ENCODE results near the gene MPZL1. TPM values are rescaled to one million over a fixed set of nuclear protein-coding genes. Genes with fewer than 3 reads are reported as not detected.

Gene MPZL1
- total and polyA plus RNA-seq, 2 of the 13 experiments (the other 11 are each of a cell fraction or from before 2014, with no cell fraction given), result 38.0 to 68.7 TPM

DNA sequence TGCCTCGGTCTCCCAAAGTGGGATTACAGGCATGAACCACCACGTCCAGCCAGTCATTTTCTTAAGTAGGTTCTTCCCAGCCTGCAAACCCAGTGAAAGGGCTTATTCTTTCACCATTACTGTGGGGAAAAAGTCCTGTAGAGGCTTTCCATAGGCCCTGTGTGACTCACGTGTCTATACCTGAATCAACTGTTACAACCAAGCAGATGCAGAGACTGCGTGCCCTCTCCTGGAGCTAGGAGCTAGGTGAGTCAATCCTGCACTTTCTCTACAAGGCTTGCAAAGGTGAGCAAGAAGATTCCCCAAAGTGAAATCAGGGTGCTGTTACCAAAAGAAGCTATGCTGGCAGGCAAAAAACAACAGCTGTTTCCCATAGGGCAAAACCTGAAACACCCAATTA lies 13.8 kb upstream of the MPZL1 start:
- H3K27ac ChIP-seq (ENCODE audit: extremely low read length, insufficient read depth, low read length), result no peak overlapping the region
- CTCF ChIA-PET (ENCODE audit: low intra/inter-chr PET ratio, low total read pairs), result no interaction called here
- intact Hi-C loops (cut with micrococcal nuclease; ENCODE audit: unreplicated experiment), result loop anchor here (10.0 kb wide), 1 partner anchor 623 kb away; no protein-coding TSS in a partner anchor
- POLR2A ChIA-PET, result no interaction called here
- DNase-seq (ENCODE audit: low spot score) (no peak), ATAC-seq (no peak; the same call in 2 of the 3 replicates), FAIRE-seq (no peak)
- no peak for TF ChIP-seq CEBPB (IDR thresholded peaks at IDR 0.05; ENCODE audit: borderline replicate concordance, low read depth, low read length)
- TF ChIP-seq ZNF546 (CRISPR knock-in tag; conservative IDR thresholded peaks at IDR 0.05), result no peak
- no peak for TF ChIP-seq FOXJ3 (CRISPR knock-in tag; IDR thresholded peaks at IDR 0.05; ENCODE audit: borderline replicate concordance)
- TF ChIP-seq, protein P1, sequence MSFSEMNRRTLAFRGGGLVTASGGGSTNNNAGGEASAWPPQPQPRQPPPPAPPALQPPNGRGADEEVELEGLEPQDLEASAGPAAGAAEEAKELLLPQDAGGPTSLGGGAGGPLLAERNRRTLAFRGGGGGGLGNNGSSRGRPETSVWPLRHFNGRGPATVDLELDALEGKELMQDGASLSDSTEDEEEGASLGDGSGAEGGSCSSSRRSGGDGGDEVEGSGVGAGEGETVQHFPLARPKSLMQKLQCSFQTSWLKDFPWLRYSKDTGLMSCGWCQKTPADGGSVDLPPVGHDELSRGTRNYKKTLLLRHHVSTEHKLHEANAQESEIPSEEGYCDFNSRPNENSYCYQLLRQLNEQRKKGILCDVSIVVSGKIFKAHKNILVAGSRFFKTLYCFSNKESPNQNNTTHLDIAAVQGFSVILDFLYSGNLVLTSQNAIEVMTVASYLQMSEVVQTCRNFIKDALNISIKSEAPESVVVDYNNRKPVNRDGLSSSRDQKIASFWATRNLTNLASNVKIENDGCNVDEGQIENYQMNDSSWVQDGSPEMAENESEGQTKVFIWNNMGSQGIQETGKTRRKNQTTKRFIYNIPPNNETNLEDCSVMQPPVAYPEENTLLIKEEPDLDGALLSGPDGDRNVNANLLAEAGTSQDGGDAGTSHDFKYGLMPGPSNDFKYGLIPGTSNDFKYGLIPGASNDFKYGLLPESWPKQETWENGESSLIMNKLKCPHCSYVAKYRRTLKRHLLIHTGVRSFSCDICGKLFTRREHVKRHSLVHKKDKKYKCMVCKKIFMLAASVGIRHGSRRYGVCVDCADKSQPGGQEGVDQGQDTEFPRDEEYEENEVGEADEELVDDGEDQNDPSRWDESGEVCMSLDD (CRISPR knock-in tag; IDR thresholded peaks at IDR 0.05; ENCODE audit: borderline replicate concordance), result no peak
- TF ChIP-seq ZNF430 (CRISPR knock-in tag; IDR thresholded peaks at IDR 0.05), result no peak
- no peak for TF ChIP-seq ASH2L (IDR thresholded peaks at IDR 0.05; ENCODE audit: insufficient read length, low read depth, low read length)
- no peak for TF ChIP-seq ZNF563 (CRISPR knock-in tag; IDR thresholded peaks at IDR 0.05)
- TF ChIP-seq, protein P2, sequence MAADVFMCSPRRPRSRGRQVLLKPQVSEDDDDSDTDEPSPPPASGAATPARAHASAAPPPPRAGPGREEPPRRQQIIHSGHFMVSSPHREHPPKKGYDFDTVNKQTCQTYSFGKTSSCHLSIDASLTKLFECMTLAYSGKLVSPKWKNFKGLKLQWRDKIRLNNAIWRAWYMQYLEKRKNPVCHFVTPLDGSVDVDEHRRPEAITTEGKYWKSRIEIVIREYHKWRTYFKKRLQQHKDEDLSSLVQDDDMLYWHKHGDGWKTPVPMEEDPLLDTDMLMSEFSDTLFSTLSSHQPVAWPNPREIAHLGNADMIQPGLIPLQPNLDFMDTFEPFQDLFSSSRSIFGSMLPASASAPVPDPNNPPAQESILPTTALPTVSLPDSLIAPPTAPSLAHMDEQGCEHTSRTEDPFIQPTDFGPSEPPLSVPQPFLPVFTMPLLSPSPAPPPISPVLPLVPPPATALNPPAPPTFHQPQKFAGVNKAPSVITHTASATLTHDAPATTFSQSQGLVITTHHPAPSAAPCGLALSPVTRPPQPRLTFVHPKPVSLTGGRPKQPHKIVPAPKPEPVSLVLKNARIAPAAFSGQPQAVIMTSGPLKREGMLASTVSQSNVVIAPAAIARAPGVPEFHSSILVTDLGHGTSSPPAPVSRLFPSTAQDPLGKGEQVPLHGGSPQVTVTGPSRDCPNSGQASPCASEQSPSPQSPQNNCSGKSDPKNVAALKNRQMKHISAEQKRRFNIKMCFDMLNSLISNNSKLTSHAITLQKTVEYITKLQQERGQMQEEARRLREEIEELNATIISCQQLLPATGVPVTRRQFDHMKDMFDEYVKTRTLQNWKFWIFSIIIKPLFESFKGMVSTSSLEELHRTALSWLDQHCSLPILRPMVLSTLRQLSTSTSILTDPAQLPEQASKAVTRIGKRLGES (CRISPR knock-in tag; IDR thresholded peaks at IDR 0.05; ENCODE audit: borderline replicate concordance), result no peak
- no peak for TF ChIP-seq NFE2L1 (CRISPR knock-in tag; IDR thresholded peaks at IDR 0.05; ENCODE audit: borderline replicate concordance)
- no peak for TF ChIP-seq ZNF431 (CRISPR knock-in tag; IDR thresholded peaks at IDR 0.05; ENCODE audit: borderline replicate concordance, low read depth)
- TF ChIP-seq, protein P3, sequence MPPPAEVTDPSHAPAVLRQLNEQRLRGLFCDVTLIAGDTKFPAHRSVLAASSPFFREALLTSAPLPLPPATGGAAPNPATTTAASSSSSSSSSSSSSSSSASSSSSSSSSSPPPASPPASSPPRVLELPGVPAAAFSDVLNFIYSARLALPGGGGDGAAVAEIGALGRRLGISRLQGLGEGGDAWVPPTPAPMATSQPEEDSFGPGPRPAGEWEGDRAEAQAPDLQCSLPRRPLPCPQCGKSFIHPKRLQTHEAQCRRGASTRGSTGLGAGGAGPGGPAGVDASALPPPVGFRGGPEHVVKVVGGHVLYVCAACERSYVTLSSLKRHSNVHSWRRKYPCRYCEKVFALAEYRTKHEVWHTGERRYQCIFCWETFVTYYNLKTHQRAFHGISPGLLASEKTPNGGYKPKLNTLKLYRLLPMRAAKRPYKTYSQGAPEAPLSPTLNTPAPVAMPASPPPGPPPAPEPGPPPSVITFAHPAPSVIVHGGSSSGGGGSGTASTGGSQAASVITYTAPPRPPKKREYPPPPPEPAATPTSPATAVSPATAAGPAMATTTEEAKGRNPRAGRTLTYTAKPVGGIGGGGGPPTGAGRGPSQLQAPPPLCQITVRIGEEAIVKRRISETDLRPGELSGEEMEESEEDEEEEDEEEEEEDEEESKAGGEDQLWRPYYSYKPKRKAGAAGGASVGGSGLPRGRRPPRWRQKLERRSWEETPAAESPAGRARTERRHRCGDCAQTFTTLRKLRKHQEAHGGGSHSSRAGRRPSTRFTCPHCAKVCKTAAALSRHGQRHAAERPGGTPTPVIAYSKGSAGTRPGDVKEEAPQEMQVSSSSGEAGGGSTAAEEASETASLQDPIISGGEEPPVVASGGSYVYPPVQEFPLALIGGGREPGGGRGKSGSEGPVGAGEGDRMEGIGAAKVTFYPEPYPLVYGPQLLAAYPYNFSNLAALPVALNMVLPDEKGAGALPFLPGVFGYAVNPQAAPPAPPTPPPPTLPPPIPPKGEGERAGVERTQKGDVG (CRISPR knock-in tag; IDR thresholded peaks at IDR 0.05; ENCODE audit: borderline replicate concordance), result no peak
- TF ChIP-seq PAX8 (CRISPR knock-in tag; IDR thresholded peaks at IDR 0.05; ENCODE audit: borderline replicate concordance), result no peak
- no peak for TF ChIP-seq GATAD1 (CRISPR knock-in tag; IDR thresholded peaks at IDR 0.05)
- no peak for TF ChIP-seq AHR (CRISPR knock-in tag; IDR thresholded peaks at IDR 0.05)
- TF ChIP-seq ZNF569 (CRISPR knock-in tag; IDR thresholded peaks at IDR 0.05; ENCODE audit: borderline replicate concordance), result no peak
- no peak for TF ChIP-seq STAG1 (CRISPR knock-in tag; IDR thresholded peaks at IDR 0.05)
- no peak overlapping the region for H3K4me3 ChIP-seq (replicated peaks in 1 of 3; ENCODE audit: insufficient read depth in 1 of 3, low read depth in 2 of 3, low read length in 3 of 3)
- no peaks in the 10 kb centered on the region for H3K9me3 ChIP-seq (ENCODE audit: low read length)
- in situ Hi-C loops (cut with HindIII; ENCODE audit: extremely low pct_ligation_motif_present, low pct_unique_long_range_greater_than_20kb), result no loop called here
- H3K4me1 ChIP-seq (ENCODE audit: insufficient read depth, low read length), result peaks cover 14% of the 10 kb centered on the region
- H3K79me2 ChIP-seq (ENCODE audit: insufficient read depth, low read length), result no peaks in the 10 kb centered on the region
- no peak overlapping the region for H2AFZ ChIP-seq (ENCODE audit: low read length)
- 16% methylated on average over 4 of the region's 4 CpGs for WGBS (ENCODE audit: low lambda C conversion rate)
- H3K9ac ChIP-seq (ENCODE audit: insufficient read depth, low read depth, low read length), result no peak overlapping the region
- peaks cover 0 to 30% of the 10 kb centered on the region in 2 experiments; a peak in 3 of 5 replicates for H3K27me3 ChIP-seq (ENCODE audit: control insufficient read depth in 1 of 2, insufficient read depth in 2 of 2, low read length in 2 of 2)
- no peaks in the 10 kb centered on the region for H4K20me1 ChIP-seq (ENCODE audit: insufficient read depth, low read length)
- H3K4me2 ChIP-seq (ENCODE audit: low read depth, low read length), result no peak overlapping the region
- no peaks in the 10 kb centered on the region for H3K36me3 ChIP-seq (replicated peaks in 1 of 2; ENCODE audit: control insufficient read depth in 1 of 2, insufficient read depth in 2 of 2, low read length in 2 of 2)
- no TSS peak for BruUV-seq (replicated peaks)
